NCI-H2171 (cell line): Measurements from ENCODE around the gene PGBD5.

Experiments used
- DNase-seq: peaks from one replicate; lab custom pipeline; 2025; lab: John Stamatoyannopoulos, UW

PGBD5 gene

DNA sequence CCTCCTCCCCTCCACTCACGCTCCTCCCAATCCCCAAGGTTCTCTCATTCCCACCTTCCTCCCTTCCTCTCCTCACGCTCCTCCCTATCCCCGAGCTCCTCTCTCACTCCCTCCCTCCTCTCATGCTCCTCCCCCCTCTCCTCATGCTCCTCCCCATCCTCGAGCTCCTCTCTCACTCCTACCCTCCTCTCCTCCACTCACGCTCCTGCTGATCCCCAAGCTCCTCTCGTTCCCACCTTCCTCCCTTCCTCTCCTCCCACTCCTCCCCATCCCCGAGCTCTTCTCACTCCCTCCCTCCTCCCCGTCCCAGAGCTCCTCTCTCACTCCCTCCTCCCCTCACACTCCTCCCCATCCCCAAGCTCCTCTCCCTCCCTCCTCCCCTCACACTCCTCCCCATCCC is 31.4 kb downstream of the PGBD5 start:
- DNase-seq, result no peak

DNA sequence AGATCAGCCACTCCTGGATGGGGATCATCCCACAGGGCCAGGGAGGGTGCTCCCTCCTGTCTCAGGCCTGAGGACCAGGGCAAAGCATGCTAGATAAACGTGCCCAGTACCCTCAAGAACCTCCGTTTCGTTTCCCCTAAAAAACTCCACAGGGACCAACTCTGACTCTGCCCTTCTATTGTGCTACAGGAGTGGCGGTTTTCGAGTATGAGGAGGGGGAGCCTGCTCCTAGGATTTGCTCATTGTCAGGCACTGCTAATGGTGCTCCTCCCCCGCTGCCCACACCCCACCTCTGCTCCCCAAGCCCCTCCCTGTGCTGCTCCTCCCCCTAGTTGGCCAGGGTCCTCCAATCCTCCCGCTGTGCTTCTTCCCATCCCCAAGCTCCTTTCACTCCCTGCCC is 32.0 kb downstream of the PGBD5 start:
- DNase-seq, result no peak

DNA sequence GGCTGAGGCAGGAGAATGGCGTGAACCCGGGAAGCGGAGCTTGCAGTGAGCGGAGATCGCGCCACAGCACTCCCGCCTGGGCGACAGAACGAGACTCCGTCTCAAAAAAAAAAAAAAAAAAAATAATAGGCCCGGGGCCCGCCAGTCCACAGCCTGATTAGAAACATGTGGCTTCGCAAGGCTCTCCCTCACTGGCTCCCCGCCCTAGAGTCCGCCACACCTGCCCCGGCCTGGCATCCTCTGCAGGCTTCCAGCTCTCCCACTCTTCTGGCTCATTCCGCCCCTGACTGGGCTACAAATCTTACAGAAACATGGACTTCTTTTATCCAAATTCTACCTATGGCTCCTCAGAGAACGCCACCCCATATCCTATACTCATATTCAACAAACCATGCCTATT is 32.4 kb downstream of the PGBD5 start:
- no peak for DNase-seq

- no peak for DNase-seq
Observed at GRCh38 chr1:230392920-230393521, 33.1 kb downstream of the PGBD5 start.

DNA sequence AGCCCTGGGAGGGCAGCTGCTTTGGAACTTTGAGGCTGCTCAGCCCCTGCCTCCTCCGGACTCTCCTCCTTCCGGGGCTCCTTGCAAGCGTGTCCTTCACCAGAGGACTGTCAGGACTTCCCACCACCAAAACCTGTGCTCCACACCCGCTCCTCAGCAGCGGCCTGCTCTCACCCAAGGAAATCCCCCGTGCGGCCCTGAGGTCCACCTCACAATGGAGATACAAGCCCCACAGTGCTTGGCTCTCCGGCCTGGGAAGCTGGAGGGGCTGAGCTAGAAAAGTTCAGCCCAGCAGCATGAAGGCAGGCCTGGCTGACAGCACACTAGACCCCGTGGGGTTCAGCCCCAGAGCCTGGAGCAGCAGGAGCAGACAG is 33.6 kb downstream of the PGBD5 start:
- DNase-seq, result no peak

DNA sequence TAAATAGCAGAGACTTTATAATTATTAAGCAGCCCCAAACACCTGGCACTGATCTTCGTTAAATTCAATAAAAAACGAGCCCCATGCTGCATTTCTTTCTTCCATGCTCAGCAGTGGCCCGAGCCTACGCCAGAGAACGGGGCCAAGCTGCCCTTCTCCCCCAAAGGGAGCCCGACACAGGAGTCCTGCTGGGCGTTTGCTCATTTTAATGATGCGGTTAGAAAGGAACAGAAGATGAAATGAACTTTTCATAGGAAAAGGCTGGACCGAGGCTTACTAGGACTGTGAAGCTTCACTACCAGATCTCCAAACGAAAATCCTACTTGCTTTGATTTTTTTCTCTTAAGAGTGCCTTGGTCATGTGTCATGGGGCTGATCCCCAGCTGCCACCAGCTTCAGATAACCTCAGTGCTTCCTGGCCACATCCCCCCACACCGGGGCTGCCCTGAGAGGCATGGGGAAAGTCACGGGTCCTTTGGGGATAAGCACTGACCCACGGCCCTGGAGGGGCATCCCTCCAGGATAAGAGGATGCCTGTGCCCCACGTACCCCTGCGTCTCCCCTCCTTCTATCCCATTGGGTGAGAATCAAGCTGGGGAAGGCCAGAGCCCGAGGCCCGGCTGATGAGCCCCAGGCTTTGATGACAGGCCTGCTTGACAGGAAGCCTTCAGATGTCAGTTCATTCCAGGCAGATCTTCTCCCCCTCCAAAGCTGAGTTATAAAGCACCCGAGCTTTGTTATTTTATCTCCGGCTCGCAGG is 34.2 kb downstream of the PGBD5 start:
- DNase-seq, result no peak

DNA sequence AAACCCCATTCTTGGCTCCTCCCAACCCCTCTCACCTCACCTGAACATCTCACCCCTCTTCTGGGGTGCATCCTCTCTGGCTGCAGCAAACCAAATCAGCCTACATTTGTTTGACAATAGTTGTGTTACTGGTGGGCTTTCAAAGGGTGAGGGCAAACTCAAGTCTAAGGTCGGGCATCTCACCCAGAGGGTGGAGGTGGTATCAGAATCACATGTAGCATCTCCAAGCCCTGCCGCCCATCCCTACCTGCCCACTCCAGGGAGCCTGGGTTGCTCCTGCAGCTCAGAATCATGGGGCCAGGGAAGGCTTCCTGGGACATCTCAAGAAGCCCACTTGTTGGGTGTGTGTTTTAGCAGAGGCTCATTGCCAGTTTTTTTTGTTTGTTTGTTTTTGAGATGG is 35.8 kb downstream of the PGBD5 start:
- no peak for DNase-seq

DNA sequence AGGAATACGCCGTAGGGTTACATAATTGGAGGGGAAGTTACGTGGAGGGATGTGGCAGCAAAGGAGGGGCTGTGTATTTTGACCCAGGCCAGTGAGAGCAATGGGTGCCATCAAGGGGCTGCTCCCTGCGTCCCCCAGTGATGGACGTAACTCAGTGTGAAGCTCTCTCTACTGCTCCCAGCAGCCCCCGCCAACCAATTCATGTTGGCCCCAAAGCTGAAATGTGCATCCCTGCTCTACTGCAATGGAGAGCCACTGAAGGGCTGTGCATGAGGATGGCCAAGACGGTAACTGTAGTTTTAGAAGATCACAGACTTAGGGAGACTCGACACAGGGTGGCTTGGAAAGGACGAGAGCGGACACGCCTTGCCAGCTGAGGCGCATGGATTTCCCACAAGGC is 38.3 kb downstream of the PGBD5 start:
- DNase-seq, result no peak

- DNase-seq, result no peak
Observed at GRCh38 chr1:230387296-230387695, 38.8 kb downstream of the PGBD5 start.

DNA sequence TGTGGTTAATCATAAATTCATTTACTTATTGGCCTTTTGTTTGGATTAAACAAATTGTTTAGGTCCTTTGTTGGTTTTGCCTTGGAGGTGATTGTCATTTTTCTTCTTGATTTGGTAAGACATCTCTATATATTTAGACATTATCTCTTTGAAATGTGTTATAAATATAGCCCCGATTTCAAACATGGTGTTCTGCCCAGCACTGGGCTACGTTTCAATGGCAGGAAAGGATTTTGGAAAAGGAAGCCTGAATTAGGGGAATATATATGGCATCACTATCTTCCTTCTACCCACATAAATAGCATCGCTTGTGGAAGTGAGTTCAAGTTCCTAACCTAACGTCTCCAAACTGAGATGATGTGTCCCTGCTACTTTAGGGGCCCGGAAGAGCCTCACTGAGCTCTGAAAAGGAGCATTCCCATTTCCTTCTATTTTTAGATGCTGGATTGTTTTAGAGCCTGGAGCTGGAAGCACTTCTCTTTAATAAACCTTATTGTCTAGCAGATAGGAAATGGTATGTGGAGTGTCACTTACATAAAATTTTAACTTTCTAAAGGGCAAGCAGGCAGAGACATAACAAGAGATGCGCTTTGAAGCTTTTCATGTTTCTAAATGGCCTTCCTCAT is 39.4 kb downstream of the PGBD5 start:
- DNase-seq, result no peak

- no peak for DNase-seq
Observed at GRCh38 chr1:230385930-230386329, 40.2 kb downstream of the PGBD5 start.

DNA sequence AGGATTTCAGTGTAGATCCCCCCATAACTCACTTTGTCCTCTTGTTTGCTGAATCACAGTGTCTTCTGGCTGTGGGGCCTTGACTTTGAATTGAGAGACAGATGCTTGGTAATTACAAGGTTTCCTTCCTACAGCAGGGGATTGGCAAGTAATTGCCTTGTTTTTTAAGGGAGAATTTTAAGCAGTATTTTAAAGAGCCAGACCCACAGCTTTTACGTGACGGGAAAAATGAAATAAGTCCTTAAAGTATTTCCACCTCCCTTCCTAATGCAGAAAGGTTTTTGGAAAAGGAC is 41.0 kb downstream of the PGBD5 start:
- DNase-seq, result peak; percentile 27

DNA sequence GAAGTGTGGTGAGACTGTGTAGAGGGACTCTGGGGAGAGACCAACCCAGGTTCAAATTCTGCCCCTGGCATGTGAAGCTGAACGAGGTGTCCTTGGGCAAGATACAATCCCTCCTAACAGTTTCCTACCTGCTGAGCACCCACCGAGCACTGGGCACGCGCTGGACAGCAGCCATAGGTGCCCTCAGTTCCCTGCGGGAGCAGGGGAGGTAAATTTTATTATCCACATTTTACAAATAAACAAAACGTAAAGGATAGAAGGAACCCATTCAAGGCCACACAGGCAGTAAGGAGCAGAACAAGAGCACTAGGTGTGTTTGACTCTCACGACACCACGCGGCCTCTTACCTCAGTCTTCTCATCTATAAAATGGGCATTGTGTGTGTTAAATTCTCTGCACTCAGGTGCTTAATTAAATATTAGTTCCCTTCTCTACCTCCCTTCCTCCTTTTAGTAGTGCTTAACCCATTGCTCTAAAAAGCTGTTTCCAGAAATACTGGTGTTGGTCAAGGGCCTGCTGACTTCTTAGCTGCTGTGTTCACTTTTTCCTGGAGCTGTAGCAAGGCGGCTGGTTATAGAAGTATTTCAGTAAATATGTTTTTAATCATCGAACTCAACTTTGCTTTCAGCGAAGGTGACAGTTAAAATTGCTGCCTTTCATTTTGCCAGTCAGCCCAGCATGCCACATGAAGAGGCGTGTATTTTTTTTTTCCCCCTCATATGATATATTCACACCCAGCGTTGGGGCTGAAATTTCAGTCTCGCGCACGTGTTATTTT is 41.6 kb downstream of the PGBD5 start:
- DNase-seq, result no peak

DNA sequence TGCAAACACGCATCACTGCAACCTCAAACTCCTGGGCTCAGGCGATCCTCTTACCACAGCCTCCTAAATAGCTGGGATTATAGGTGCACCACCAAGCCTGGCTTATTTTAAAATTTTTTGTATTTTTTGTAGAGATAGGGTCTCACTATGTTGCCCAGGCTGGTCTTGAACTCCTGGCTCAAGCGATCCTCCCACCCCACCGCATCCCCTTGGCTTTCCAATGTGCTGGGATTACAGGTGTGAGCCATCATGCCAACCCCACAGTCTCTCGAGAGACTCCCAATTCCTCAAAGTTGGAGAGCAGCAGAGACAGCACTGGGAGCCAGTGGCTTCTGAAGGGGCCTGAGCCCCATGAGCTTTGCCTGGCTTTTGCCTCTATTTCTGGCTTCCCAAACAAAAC is 42.7 kb downstream of the PGBD5 start:
- DNase-seq, result no peak

DNA sequence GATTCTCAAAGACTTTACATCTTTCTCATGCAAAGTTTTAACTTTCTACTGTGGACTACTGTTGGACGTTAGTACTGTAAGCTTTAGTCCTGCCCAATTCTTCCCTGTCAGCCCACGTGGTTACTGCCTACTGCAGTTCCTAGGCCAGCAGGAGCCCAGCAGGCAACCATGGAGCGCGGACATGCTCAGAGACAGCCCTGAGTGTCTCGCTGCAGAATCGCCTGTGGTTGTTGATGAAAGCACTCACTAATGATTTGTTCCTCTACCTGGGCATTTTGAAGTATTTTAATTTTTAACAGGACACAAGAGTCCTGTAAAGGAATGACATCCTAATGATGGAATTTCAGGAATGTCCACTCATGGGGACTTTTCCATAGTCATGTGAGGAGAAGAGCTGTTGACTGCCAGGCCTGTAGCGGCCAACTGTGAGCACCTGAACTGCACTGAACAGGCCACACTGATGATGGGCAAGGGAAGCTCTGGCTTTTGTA is 44.1 kb downstream of the PGBD5 start:
- DNase-seq, result no peak

DNA sequence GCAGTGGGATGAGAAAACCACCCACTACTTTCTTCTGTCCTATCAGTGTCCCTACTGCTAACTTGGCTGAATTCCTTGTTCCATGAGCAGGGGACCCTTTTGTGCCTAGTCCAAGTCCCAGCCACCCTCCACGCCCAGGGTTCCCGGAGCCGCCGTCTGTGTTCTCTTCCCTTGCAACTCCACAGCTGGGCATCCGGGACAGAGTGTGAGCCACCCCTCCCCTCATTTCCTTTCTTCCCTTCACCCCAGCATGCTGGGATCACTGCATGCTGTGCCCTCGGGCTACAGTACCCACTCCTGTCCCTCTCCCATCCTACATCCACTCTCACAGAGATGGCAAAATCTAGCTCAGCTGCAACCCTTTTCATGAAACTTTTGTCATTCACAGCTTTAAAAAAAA is 44.5 kb downstream of the PGBD5 start:
- no peak for DNase-seq

DNA sequence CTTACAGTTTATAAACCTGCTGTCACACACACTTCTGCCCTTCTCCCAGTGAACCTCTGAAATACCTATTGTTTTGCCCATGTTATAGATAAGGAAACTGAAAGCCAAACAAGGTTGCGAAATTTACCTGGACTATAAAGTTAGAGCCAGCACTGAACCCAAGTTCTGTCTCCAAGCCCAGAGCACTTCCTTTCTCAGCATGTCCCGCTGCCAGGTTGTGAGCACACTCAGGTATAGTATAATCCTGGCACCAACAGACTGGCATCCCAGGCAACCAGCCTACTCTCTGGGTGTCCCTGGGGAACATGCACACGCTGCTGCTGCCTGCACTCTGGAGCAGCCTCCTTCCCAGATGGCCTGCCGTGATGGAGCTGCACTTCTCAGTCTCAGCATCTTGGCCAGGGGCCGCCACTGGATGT is 45.1 kb downstream of the PGBD5 start:
- DNase-seq, result peak; percentile 93

DNA sequence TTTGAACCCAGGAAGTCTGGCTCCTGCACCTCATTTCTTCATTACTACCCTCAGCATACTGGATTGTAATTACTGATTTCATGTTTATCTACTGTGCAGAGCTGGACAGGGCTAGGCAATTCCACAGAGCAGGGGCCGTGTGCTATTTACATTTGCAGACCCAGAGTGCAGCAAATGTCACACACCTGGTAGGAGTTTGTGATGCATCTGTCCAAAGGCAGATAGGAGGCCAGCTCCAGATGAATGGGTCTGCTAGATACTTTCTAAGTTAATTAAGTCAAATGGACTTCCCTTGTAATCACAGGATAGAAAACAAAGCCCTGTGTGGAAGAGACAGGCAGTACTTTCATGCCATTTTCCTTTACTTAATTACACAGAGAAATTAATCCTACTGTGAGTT is 46.2 kb downstream of the PGBD5 start:
- DNase-seq, result no peak

GRCh38 chr1:230379462-230379861 is 46.7 kb downstream of the PGBD5 start:
- DNase-seq, result no peak

- DNase-seq, result no peak
Observed at GRCh38 chr1:230377851-230378250, 48.3 kb downstream of the PGBD5 start.

DNA sequence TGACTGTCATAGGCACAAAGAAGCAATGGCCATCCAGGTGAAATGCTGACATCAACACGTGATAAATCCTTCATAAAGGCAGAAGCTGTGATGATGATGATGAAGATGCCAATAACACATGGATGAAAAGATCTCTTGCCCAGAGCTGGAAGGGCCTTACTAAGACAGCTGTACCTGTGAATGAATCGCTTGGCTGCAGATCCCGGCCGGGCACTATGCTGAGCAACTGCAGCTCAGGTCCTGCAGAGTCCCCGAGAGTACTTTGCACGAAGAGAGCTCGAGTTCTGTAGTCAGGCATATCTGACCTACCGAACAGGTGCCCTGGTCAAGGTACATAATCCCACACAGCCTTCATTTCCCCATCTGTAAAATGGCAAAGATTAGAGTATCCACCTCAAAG is 48.8 kb downstream of the PGBD5 start:
- DNase-seq, result no peak

- no peak for DNase-seq
Observed at GRCh38 chr1:230376296-230376695, 49.8 kb downstream of the PGBD5 start.

DNA sequence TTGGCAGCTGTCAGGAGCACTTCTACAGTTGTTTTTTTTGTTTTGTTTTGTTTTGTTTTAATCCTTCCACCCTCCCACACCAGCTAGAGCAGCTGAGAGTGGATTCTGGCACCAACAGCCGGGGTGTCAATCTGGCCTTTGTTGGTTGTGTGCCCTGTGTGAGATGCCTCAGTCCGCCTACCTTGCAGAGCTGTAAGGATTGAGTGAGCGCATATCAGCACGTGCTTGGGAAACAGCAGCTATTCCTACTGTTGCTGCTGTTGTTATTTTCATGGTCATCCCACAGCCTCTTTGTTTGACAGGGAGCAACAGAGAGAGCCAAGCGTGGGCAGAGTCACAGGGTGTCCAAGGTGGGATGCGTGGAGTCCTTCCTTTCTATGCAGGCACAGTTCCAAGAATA is 50.4 kb downstream of the PGBD5 start:
- DNase-seq, result peak; percentile 76
